ENCODE results near the gene GNAI2.
"Not testable (repeated sequence)": the region's sequence is repeated elsewhere in the genome, so short reads cannot be mapped to it uniquely, and the experiment has no call there.

Gene GNAI2

GRCh38 chr3:50262778-50263177, 26.8 kb downstream of the GNAI2 start:
- no peak overlapping the region for H3K4me3 ChIP-seq (ENCODE audit: low read depth, low read length)

DNA sequence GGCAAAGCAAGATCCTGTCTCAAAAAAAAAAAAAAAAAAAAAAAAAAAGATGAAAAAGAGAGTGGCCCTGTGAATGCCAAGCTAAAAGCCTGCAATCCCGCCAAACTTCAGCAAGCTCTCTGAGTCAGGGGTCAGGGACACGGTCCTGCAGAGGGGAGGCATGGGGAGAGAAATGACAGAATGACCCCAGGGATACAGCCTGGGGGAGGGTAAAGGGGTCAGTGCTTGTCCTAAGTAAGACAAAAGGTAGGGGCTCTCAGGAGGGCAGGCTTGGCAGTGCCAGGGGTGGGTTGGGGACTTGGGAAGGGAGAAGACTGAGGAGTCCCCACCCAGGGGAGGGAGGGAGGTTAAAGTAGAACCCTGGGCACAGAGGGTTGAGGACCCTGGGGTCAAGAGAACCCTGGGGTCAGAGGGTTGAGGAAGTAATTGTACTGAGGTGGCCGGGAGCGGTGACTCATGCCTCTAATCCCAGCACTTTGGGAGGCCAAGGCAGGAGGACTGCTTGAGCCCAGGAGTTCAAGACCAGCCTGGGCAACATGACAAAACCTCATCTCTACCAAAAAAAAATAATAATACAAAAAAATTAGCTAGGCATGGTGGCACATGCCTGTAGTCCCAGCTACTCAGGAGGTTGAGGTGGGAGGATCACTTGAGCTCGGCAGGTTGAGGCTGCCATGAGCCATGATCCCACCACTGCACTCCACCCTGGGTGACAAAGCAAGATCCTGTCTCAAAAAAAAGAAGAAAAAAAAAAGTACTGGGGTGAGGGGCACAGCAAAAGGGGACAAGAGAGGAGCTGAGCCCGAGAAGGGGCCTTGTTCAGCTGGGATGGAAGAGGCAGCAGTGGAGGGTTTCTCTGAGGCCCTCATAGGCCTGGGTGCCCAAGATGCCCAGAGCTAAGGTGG, 27.7 kb downstream of the GNAI2 start:
- H3K4me3 ChIP-seq (ENCODE audit: low read depth, low read length): no peak overlapping the region

DNA sequence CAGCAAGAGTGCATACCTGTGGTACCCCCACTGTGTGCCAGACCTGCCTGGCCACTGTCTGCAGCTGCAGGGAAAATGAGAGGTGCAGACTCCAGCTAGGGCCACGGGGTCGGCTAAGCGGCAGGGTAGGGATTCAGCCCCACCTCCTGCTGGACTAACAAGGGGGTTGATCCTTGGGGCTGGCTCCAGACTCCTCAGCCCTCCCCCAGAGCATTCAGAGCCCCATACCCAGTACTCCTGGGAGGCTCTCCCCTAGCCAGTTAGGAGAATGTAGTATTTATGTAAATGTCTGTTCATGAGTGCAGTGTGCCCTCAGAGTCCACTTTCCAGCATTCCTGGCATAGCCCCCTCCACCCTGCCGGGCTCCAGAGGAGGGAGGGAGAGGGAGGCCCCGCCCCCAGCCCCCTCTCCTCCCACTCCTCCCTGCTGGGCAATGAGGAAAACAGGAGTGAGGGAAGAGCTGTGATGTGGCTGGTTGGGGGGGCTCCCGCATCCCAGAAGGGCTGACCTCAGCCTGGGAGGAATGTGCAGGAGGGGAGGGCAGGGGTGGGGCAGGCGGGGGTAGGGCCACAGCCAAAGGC, 28.5 kb downstream of the GNAI2 start:
- H3K4me3 ChIP-seq (ENCODE audit: low read depth, low read length): no peak overlapping the region

GRCh38 chr3:50264964-50265485, 29.0 kb downstream of the GNAI2 start:
- H3K4me3 ChIP-seq (ENCODE audit: low read depth, low read length): no peak overlapping the region

DNA sequence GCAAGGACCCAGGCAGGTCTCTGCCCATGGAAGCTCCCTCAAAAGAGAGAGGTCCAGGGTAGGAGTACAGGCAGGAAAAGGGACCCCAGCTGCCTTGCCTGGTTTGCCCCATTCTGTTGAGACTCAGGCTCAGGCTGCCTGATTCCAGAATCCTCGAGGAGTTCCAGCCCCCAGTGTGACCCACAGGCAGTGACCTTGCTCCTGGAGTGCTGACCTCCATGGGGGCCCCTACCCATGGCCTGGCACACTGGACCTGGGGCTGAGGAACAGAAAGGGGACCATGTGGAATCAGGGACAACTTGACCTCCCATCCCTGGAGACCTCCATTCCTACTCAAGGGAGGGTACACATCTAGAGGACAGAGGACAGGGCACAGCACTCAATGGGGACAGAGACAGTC, 29.6 kb downstream of the GNAI2 start:
- H3K4me3 ChIP-seq (ENCODE audit: low read depth, low read length): no peak overlapping the region

GRCh38 chr3:50266017-50266416, 30.0 kb downstream of the GNAI2 start:
- no peak overlapping the region for H3K4me3 ChIP-seq (ENCODE audit: low read depth, low read length)

GRCh38 chr3:50266836-50267235, 30.8 kb downstream of the GNAI2 start:
- H3K4me3 ChIP-seq (ENCODE audit: low read depth, low read length): no peak overlapping the region

DNA sequence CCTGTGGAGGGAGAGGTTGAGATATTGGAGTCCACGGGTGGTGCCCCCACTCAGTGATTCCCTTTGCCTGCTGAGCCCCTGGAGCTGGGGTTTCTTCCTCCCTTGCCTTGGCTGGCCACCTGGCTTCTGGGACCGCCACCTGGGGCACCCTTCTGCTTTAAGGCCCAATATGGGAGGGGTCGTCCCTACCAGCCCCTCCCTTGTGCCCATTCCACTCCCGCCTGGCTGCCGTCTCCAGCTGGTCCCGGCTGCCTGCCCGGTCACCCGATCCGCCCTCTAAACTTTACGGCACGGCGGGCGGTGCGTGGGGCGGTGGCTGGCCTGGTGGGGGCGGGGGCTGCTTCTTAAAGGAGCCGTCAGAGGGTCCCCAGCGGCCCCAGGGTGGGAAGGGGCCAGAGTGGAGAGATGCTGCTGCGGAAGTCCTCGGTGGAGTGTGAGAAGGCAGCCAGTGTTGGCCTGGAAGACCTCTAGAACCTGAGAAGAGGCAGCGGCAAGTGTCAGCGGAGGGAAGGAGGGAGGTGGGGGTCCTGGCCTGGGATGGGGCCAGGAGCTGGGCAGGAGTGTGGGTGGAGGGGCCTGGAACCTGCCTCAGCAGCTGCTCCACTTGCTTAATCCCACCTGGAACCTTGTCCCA, 31.4 kb downstream of the GNAI2 start:
- no peak overlapping the region for H3K4me3 ChIP-seq (ENCODE audit: low read depth, low read length)

GRCh38 chr3:50268276-50268675, 32.3 kb downstream of the GNAI2 start:
- H3K4me3 ChIP-seq (ENCODE audit: low read depth, low read length): no peak overlapping the region

DNA sequence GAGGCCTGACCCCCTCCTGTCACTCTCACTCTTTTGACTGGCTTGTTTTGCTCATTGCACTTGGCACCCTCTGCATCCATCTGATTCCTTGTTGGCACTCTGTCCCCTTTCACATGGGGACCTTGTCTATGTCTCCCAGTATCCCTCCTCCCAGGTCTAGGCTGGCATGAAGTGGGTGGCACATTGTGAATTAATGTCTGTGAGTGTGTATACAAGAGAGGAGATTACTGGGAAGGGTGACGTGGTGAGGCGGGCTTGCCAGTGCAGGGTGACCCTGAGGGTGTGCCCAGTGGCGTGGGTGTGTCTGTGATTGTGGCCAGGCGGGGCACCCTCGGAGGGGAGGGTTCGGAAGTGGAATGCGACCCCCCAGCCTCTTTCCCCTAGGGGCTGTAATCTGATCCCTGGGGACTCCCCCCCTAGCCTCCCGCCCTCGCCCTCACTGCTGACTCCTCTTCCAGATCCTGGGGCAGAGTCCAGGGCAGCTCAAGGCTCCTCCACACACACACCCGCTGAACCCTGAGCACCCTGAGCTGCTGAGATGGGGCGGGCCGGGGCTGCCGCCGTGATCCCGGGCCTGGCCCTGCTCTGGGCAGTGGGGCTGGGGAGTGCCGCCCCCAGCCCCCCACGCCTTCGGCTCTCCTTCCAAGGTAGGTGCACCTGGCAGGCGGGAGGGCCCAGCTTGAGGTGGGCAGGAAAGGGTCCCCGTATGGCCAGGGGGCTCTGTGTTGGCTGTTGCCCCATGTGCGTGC, 32.9 kb downstream of the GNAI2 start, which contains the start of gene SEMA3B:
Gene SEMA3B, plus strand, starts transcription at position 445 of the 749 bp plus-strand sequence. Its CDS starts 94 bp downstream, at position 539.
- no peak within 1 kb of the TSS for H3K4me3 ChIP-seq (ENCODE audit: low read depth, low read length)

DNA sequence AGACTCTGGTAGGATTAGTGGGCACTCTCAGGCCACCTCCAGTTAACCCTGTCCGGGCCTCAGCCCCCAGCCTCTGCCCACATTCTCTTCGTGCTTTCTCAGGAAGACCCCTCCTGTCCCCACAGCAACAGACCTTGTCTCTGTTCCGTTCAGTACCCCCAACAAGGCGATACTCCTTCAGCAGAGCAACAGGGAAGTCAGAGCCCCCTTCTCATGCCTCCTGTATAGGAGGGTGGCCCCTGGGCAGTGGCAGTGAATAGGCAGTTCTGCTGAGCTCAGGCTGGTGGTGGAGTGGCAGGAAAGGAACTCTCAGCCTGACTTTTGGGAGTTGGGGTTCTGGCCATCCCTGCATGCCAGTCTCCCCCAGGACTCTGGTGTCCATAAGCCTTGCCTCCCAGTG, 33.5 kb downstream of the GNAI2 start:
- H3K4me3 ChIP-seq (ENCODE audit: low read depth, low read length): no peak overlapping the region

DNA sequence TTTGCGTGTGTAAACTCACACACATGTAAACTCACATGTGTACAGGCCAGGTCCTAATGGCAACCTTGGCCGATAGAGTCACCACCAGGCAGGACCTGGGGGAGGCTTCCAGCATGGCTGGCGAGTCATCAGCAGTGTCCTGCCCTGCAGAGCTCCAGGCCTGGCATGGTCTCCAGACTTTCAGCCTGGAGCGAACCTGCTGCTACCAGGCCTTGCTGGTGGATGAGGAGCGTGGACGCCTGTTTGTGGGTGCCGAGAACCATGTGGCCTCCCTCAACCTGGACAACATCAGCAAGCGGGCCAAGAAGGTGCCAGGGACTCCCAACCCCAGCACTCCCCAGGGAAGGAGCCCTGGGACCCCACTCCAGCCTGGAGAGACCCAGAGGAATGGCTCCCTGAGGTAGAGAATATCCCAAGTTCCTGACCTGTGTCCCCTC, 34.0 kb downstream of the GNAI2 start:
- no peak overlapping the region for H3K4me3 ChIP-seq (ENCODE audit: low read depth, low read length)

DNA sequence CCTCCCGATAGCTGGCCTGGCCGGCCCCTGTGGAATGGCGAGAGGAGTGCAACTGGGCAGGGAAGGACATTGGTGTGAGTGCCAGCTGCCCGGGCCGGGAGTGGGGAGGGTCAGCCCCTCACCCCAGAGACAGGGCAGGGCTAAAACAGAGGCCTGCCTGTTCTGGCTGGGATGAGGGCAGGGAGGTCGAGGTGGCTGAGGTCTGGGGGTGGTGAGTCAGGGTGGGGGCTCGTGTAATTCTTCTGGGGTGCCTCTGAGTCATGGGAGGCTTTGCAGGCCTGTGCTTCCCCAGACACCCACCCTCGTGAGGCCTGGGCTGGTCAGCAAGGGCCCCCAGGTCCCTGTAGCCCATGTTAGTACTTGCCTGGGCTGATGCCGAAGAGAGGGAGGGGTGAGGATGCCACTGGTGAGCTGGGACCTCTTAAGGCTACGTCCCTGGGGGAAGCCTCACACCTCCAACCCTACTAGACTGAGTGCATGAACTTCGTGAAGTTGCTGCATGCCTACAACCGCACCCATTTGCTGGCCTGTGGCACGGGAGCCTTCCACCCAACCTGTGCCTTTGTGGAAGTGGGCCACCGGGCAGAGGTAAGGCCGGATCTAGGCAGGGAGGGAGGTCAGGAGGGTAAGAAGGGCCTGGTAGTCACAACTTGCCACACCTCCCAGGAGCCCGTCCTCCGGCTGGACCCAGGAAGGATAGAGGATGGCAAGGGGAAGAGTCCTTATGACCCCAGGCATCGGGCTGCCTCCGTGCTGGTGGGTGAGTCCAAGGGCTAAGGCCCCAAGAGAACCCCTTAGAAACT, 34.6 kb downstream of the GNAI2 start:
- H3K4me3 ChIP-seq (ENCODE audit: low read depth, low read length): no peak overlapping the region

DNA sequence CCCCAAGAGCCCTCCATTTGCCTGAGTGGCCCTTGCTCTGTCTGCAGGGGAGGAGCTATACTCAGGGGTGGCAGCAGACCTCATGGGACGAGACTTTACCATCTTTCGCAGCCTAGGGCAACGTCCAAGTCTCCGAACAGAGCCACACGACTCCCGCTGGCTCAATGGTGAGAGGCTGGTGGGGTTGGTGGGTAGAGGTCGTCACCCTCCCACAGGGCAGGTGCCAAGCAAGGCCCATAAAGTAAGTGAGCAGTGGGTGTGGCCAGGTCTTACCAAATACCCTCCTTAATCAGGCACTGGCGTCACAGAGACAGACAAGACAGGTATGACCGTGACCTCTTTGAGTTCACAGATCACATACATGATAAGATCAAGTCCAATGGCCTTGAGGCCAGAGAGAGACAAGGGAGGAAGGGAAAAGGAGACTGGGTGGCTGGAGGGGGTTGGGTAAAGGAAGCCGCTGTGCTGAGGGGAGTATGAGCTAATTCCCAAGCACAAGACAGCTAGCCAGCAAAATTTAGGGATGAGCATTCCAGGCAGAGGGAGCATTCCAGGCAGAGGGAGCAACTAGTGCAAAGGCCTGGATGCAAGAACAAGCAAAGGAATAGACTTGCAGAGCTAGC, 35.4 kb downstream of the GNAI2 start:
- H3K4me3 ChIP-seq (ENCODE audit: low read depth, low read length): no peak overlapping the region

- not testable (repeated sequence) for H3K4me3 ChIP-seq (ENCODE audit: low read depth, low read length)
Measured at GRCh38 chr3:50272538-50272910, 36.5 kb downstream of the GNAI2 start.

GRCh38 chr3:50272911-50273688, 37.1 kb downstream of the GNAI2 start:
- peak overlapping the region; percentile 13 for H3K4me3 ChIP-seq (ENCODE audit: low read depth, low read length)

DNA sequence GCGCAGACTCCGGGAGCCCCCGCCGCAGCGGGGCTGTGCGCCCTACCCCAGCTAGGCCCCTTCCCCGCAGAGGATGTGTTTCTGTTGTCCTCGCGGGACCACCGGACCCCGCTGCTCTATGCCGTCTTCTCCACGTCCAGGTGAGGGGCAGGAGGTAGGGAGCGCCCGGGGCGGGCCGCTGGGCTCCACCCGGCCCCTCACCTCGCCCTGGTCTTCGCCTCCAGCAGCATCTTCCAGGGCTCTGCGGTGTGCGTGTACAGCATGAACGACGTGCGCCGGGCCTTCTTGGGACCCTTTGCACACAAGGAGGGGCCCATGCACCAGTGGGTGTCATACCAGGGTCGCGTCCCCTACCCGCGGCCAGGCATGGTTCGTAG, 37.7 kb downstream of the GNAI2 start:
- no peak overlapping the region for H3K4me3 ChIP-seq (ENCODE audit: low read depth, low read length)

- H3K4me3 ChIP-seq (ENCODE audit: low read depth, low read length): peak overlapping the region; percentile 13
Measured at GRCh38 chr3:50274371-50275104, 38.5 kb downstream of the GNAI2 start.

Measured in iPS-11a (cell line).